Stimulated activated naive B cell treated with anti-CD40 and anti-IgM and Interleukin-4, amounts not matched to agents 10 μg/mL and 1 μg/mL and 100 μg/mL, for 72 hours (primary cell): ENCODE results near the gene SIRPD.
A peak's percentile ranks its signal among the peaks of the same experiment; 100 is the strongest.
"Not testable (repeated sequence)": the region's sequence is repeated elsewhere in the genome, so short reads cannot be mapped to it uniquely, and the experiment has no call there.

ENCODE experiments used
- ATAC-seq, 2 donors: fragments of 150-1000 bp; cut with Tn5 transposase; replicated peaks; 2 replicates each; pipeline ENCODE4 v1.10.0; 2021; ENCODE audit warnings: moderate library complexity in 1 of 2
- DNase-seq: peaks from one replicate; pipeline ENCODE4 v3.0.0; 2021
- H3K27ac Mint-ChIP-seq: one replicate; pipeline ENCODE4 v1.8.0; 2022; ENCODE audit warnings: mild to moderate bottlenecking, mixed read lengths
- H3K27me3 Mint-ChIP-seq, 2 donors: one replicate each; pipeline ENCODE4 v1.8.0; 2022; ENCODE audit warnings: mixed read lengths in 2 of 2
- H3K36me3 Mint-ChIP-seq, 2 donors: one replicate each; pipeline ENCODE4 v1.8.0; 2022; ENCODE audit warnings: mixed read lengths in 2 of 2, mild to moderate bottlenecking in 1 of 2
- H3K4me1 Mint-ChIP-seq, 2 donors: one replicate each; pipeline ENCODE4 v1.8.0; 2022; ENCODE audit warnings: mixed read lengths in 2 of 2, mild to moderate bottlenecking in 1 of 2
- H3K4me3 Mint-ChIP-seq, 2 donors: one replicate each; pipeline ENCODE4 v1.8.0; 2022; ENCODE audit warnings: mild to moderate bottlenecking in 2 of 2, mixed read lengths in 2 of 2, moderate library complexity in 1 of 2
- H3K9me3 Mint-ChIP-seq, 2 donors: one replicate each; pipeline ENCODE4 v1.8.0; 2022; ENCODE audit warnings: mixed read lengths in 2 of 2, mild to moderate bottlenecking in 1 of 2

The SIRPD gene

GRCh38 chr20:1557605-1558004, at the start of gene SIRPD:
Gene SIRPD (minus strand): TSS chr20:1557705. CDS start chr20:1557653, 52 bp downstream.
- peaks cover 24 to 27% of the 10 kb centered on the region in 2 donors for H3K27me3 Mint-ChIP-seq
- no peak for ATAC-seq
- H3K27ac Mint-ChIP-seq: no peak within 1 kb of the TSS
- peaks cover 8 to 11% of the 10 kb centered on the region in 2 donors for H3K9me3 Mint-ChIP-seq
- DNase-seq: no peak
- peaks cover 2 to 3% of the 10 kb centered on the region in 2 donors for H3K4me1 Mint-ChIP-seq
- H3K36me3 Mint-ChIP-seq: peaks cover 0 to 2% of the 10 kb centered on the region in 2 donors
- no peak within 1 kb of the TSS for H3K4me3 Mint-ChIP-seq

DNA sequence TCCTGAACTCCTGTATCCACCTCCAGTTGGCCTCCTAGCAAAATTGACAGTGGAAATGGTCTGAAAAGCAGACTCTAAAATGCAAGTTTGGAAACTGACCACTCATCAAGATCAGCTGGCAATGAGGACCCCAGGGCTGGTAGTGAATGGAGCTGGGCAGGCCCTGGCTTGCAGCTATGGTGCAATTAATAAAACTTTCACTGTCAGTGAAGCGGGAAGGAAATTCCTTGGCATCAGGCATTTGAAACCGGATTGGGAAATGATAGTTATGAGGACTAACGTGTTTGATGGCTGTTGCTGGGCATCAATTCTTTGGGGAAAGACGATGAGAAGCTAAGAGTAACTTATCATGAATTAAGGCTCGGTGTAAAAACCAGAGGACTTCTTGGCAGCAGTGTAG, 43.2 kb upstream of the SIRPD start:
- H3K27ac Mint-ChIP-seq: no peak overlapping the region
- ATAC-seq (no peak), DNase-seq (no peak)
- H3K4me3 Mint-ChIP-seq: no peak overlapping the region
- H3K27me3 Mint-ChIP-seq: peaks cover 0 to 5% of the 10 kb centered on the region in 2 donors
- no peaks in the 10 kb centered on the region for H3K36me3 Mint-ChIP-seq
- H3K4me1 Mint-ChIP-seq: peaks cover 0 to under 1% of the 10 kb centered on the region in 2 donors
- H3K9me3 Mint-ChIP-seq: no peaks in the 10 kb centered on the region

DNA sequence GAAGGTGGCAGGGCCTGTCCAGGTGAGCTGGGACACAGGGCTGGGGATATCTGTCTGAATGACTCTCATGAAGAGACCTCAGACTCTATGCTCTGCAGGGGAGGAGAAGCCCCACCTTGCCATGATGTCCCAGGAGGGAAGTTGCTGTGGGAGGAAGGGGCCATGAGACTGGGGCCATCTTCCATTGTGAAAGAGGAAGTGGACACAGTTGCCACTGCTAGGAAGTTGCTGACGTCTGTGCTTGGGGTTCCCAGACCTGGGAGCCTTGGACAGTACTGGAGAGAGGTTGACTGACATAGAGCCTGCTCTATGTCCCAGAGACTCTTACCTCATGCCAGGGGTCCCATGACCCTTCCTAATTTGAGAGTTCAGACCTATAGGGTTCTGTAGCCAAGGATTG, 37.8 kb upstream of the SIRPD start:
- H3K27ac Mint-ChIP-seq: no peak overlapping the region

GRCh38 chr20:1588533-1589460, 31.3 kb upstream of the SIRPD start:
- Mint-ChIP-seq H3K4me3 (no peak overlapping the region), H3K4me1 (no peaks in the 10 kb centered on the region), H3K9me3 (no peaks in the 10 kb centered on the region), H3K27me3 (no peaks in the 10 kb centered on the region), H3K36me3 (no peaks in the 10 kb centered on the region), H3K27ac (no peak overlapping the region)
- ATAC-seq (peak in 1 of 2 donors; percentile 29), DNase-seq (no peak)

More for the DNA sequence above, 37.8 kb upstream of the SIRPD start:
- DNase-seq (no peak), ATAC-seq (peak in 1 of 2 donors; percentile 65)
- peaks cover 0 to 9% of the 10 kb centered on the region in 2 donors for H3K4me1 Mint-ChIP-seq
- no peaks in the 10 kb centered on the region for H3K9me3 Mint-ChIP-seq
- H3K27me3 Mint-ChIP-seq: peaks cover 0 to 5% of the 10 kb centered on the region in 2 donors
- H3K36me3 Mint-ChIP-seq: no peaks in the 10 kb centered on the region
- H3K4me3 Mint-ChIP-seq: no peak overlapping the region

- DNase-seq (no peak), ATAC-seq (no peak)
- H3K36me3 Mint-ChIP-seq: no peaks in the 10 kb centered on the region
- H3K27me3 Mint-ChIP-seq: no peaks in the 10 kb centered on the region
- H3K27ac Mint-ChIP-seq: no peak overlapping the region
- no peaks in the 10 kb centered on the region for H3K4me1 Mint-ChIP-seq
- no peak overlapping the region for H3K4me3 Mint-ChIP-seq
- no peaks in the 10 kb centered on the region for H3K9me3 Mint-ChIP-seq
These were observed 30.5 kb upstream of the SIRPD start for GRCh38 chr20:1587781-1588532.

- peaks cover 4 to 7% of the 10 kb centered on the region in 2 donors for H3K27me3 Mint-ChIP-seq
- no peak for ATAC-seq
- no peak overlapping the region for H3K4me3 Mint-ChIP-seq
- no peak for DNase-seq
- H3K4me1 Mint-ChIP-seq: no peaks in the 10 kb centered on the region
- no peaks in the 10 kb centered on the region for H3K9me3 Mint-ChIP-seq
- no peaks in the 10 kb centered on the region for H3K36me3 Mint-ChIP-seq
- H3K27ac Mint-ChIP-seq: no peak overlapping the region
These were observed 22.0 kb upstream of the SIRPD start for GRCh38 chr20:1579488-1579887.

DNA sequence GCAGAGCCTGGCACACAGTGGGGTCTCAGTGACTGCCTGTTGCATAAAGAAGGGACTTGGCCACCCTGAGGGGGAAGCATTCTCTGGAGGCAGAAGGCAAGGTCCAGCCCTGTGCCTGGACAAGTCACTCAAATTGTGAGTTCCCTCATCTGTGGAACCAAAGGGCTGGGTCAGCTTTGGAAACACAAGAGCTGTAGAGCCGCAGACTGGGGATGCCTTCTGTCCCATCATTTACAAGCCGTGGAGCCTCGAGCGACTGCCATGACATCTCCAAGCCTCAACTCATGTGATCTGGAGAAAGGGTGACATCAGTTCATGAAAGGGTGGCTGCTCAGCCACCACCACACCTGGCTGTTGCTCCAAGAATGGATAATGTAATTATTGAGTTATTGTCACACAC, 20.4 kb upstream of the SIRPD start:
- ATAC-seq: no peak
- no peaks in the 10 kb centered on the region for H3K4me1 Mint-ChIP-seq
- no peak for DNase-seq
- H3K4me3 Mint-ChIP-seq: no peak overlapping the region
- no peaks in the 10 kb centered on the region for H3K36me3 Mint-ChIP-seq
- peaks cover 4 to 7% of the 10 kb centered on the region in 2 donors for H3K27me3 Mint-ChIP-seq
- H3K9me3 Mint-ChIP-seq: no peaks in the 10 kb centered on the region
- H3K27ac Mint-ChIP-seq: no peak overlapping the region

- not testable (repeated sequence) for H3K27me3 Mint-ChIP-seq, ATAC-seq, H3K27ac Mint-ChIP-seq
These were observed 19.8 kb upstream of the SIRPD start for GRCh38 chr20:1577313-1577712.

DNA sequence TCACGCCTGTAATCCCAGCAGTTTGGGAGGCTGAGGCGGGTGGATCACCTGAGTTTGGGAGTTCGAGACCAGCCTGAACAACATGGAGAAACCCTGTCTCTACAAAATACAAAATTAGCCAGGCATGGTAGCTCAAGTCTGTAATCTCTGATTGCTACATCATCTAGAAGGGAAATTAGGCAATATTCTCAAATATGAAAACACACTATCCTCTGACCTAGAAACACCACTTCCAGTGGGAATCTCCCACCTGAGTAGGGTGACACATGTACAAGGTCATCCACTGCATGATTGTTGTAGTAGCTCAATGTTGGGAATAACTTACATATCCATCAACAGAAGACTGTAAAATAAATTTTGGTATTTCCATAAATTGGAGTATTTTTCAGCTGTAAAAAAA, 19.1 kb upstream of the SIRPD start:
- H3K9me3 Mint-ChIP-seq: no peaks in the 10 kb centered on the region
- H3K4me3 Mint-ChIP-seq: no peak overlapping the region
- H3K36me3 Mint-ChIP-seq: no peaks in the 10 kb centered on the region
- DNase-seq (no peak), ATAC-seq (no peak)
- no peak overlapping the region for H3K27ac Mint-ChIP-seq
- no peaks in the 10 kb centered on the region for H3K4me1 Mint-ChIP-seq
- H3K27me3 Mint-ChIP-seq: peaks cover 4 to 7% of the 10 kb centered on the region in 2 donors

More at GRCh38 chr20:1577313-1577712, 19.8 kb upstream of the SIRPD start:
- H3K4me1 Mint-ChIP-seq, DNase-seq, H3K4me3 Mint-ChIP-seq, H3K36me3 Mint-ChIP-seq, H3K9me3 Mint-ChIP-seq: not testable (repeated sequence)

DNA sequence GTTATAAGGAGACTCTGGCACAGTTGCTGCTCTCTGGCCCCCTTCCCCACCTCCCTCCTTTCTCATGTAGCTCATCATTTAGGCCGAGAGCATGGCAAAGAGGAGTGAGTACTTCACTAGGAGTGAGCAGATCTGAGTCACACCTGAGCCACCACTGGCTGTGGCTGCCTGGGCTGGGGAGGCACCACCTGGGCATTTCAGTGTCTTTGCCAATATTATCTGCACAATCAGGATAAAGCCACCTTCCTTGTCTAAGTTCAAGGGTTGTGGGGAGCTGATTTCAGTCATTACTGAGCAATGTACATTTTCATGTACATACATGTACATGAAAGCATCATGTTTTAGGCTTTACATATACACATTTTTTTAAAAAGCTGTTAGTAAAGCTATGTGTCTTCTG, 18.5 kb upstream of the SIRPD start:
- DNase-seq, H3K9me3 Mint-ChIP-seq, H3K27ac Mint-ChIP-seq, H3K4me1 Mint-ChIP-seq, H3K36me3 Mint-ChIP-seq, H3K27me3 Mint-ChIP-seq, H3K4me3 Mint-ChIP-seq, ATAC-seq: not testable (repeated sequence)

- H3K4me1 Mint-ChIP-seq, H3K4me3 Mint-ChIP-seq, DNase-seq, H3K36me3 Mint-ChIP-seq, ATAC-seq, H3K9me3 Mint-ChIP-seq: not testable (repeated sequence)
- H3K27me3 Mint-ChIP-seq: peaks cover 2 to 14% of the 10 kb centered on the region in 2 donors
- H3K27ac Mint-ChIP-seq: peak overlapping the region; percentile 62
These were observed 14.1 kb upstream of the SIRPD start for GRCh38 chr20:1571583-1571982.

- Mint-ChIP-seq H3K4me1 (peaks cover 0 to 8% of the 10 kb centered on the region in 2 donors), H3K9me3 (peaks cover 0 to 3% of the 10 kb centered on the region in 2 donors), H3K27me3 (peaks cover 19 to 34% of the 10 kb centered on the region in 2 donors), H3K27ac (no peak overlapping the region), H3K4me3 (no peak overlapping the region), H3K36me3 (peaks cover 0 to 8% of the 10 kb centered on the region in 2 donors)
- DNase-seq (no peak), ATAC-seq (peak in 1 of 2 donors; percentile 36)
These were observed 11.9 kb upstream of the SIRPD start for GRCh38 chr20:1569415-1569881.

GRCh38 chr20:1568163-1568490, 10.6 kb upstream of the SIRPD start:
- Mint-ChIP-seq H3K27me3 (peaks cover 24 to 40% of the 10 kb centered on the region in 2 donors), H3K27ac (no peak overlapping the region), H3K9me3 (peaks cover 4 to 8% of the 10 kb centered on the region in 2 donors), H3K36me3 (peaks cover 0 to 15% of the 10 kb centered on the region in 2 donors), H3K4me1 (peaks cover 5 to 11% of the 10 kb centered on the region in 2 donors), H3K4me3 (no peak overlapping the region)
- DNase-seq: no peak
- no peak for ATAC-seq

DNA sequence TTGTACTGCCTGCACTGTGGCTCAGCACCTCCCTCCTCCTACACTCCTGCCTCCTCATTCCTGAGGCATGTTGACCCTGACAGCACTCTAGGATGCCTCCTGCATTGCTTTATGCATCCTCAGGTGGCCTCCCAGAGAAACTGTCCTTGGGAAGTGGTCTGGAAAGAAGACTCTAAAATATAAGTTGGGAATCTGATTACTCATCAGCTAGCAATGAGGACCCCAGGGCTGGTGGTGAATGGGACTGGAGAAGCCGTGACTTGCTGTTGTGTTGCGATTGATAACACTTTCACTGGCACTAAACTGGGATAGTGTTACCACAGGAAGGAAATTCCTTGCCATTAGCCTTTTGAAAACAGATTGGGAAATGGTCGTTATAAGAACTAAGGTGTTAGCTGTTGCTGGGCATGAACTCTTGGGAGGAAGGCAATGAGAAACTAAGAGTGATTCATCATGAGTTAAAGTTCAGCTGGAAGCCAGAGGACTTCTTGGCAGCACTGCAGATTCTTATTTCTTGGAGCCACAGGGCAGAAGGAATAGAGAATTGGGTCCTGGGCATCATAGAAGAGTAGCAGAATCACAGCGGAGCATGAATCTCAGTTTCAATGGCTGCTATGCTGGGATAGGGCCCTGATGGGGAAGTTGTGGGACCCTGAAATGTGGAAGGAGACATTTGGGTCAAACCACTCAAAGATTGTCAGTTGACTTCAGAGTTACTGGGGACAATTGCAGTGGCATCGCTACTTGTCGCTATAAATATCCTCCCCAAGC, 10.1 kb upstream of the SIRPD start:
- H3K4me3 Mint-ChIP-seq: no peak overlapping the region
- peaks cover 29 to 44% of the 10 kb centered on the region in 2 donors for H3K27me3 Mint-ChIP-seq
- H3K27ac Mint-ChIP-seq: no peak overlapping the region
- ATAC-seq: no peak
- H3K4me1 Mint-ChIP-seq: peaks cover 10 to 14% of the 10 kb centered on the region in 2 donors
- H3K36me3 Mint-ChIP-seq: peaks cover 3 to 19% of the 10 kb centered on the region in 2 donors
- no peak for DNase-seq
- H3K9me3 Mint-ChIP-seq: peaks cover 7 to 12% of the 10 kb centered on the region in 2 donors
